CD4-positive, alpha-beta T cell treated with Interferon alpha-2 for 1 hour (primary cell): ENCODE data around the gene SORCS1.

Source experiments
- DNase-seq, 2 donors: peaks; one replicate each; pipeline ENCODE4 v3.0.0-alpha.2; 2020 to 2022

Gene SORCS1

DNA sequence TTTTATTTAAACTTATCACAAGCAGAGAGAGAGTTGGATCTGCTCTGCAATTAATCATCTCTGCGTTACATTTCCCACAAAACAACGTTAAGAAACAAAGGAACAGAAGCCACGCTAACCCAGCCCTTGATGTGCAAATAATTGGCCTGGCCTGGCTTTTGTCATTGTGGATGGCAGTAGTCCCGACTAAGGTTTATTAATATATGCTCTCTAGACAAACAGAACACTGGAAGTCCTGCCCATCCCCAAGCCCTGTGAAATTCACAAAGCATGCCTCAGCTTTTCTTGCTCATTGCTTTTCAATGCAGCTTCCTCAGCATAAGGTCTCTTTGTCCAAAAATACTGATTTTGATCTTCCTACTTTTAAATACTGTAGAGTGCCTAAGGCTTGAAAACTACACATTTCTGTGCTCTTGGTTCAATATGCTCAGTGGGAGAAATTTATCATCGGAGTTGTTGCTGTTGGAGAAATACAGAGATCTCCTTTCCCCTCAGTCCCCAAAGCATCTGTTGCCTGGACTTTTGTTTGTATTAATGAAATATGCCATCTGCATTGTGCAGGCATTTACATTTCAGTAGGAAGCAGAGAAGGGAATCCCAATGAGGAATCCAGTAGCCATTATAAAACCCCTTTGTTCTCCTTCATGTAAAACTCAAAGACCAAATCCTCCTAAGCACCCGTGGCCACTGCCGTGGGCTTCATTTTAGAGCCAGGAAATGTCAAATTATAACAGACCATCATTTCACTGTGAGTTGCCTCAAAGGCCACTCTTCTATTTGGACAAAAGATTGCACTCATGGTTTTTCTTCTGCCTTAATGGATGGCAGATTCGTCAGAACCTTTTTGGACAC lies 61.1 kb downstream of the SORCS1 start:
- no peak for DNase-seq

DNA sequence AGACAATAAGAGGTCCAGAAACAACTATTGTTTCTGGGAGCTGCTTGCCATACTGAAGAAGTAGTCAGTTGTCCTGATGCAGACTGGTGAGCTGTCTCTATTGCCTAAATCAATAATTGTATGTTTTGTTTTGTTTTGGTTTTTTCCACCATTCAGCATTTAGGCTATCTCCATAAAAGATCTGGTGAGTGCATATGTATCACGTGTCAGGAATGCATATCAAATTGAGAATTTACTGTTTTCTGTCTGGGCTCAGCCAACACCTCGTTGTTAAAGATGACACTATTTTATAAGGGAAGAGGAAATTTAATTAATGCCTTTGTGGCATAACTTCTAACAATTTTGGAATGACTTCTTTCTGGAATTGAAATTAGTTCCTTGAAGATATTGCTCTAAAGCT lies 66.2 kb downstream of the SORCS1 start:
- no peak for DNase-seq

DNA sequence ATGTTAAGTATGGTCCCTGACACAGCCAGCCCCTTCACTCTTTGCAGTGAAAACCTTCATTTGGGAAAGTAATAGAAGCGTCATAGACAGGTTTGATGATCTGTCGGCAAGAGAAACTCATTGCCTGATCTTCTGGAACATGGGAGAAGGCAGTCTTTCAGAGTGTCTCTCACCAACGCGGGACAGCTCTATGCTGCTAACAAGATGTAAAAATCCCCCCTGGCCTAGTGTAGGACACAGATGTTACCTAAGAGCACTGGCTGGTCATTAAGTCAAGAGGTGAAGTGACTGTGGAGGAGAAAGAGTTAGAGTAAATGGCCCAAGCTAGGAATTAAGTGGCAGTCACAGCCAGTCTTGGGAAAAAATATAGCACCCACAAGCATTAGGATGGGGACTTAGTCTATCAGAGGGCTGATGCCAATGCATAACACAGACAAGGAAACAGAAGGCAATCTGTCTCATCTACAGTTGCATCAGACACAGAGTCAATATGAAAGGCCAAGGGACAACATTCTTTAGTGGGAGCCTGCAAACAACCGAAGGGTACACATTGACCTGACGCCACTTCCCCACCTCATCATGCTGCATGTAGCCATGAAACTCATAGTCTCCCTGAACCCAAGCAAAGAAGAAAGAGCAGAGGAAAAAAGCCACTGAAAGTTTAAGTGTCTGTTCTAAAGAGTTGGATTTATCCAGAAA lies 69.5 kb downstream of the SORCS1 start:
- DNase-seq = no peak

DNA sequence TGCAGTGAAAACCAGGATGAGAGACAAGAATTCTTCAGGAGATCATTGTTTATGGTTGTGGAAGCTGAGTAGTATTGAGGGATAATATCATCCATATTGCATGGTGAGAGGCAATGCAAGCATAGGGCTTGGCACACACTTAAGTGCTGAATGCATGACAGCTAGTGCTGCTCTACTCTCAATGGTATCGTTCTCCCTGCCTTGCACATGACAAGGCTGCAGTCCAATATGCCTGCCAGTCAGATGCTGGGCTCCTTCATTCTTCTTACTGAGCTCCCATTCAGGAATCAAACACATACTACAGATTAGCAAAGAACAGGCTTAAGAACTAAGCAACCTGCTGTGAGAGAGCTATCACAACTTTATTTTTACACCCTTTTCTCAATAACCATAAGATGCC lies 72.2 kb downstream of the SORCS1 start:
- DNase-seq = no peak

DNA sequence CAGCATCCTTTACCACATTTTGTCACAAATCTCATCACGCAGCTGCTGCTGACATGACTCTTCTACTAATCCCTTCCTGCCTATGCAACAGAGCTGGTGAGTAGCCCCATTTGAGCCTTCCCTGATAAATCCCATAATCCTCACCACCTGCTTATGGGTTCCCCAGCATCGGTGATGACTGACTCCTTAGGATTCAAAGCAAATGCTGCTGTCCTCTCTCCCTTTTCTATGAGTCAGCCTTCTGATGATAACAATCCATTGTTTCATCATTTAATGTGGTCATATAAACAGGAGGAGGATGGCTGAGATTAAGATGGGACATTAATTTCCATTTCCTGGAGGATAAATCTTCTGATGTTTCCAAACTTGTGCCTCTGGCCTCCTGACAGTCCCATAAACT lies 73.4 kb downstream of the SORCS1 start:
- DNase-seq = no peak

DNA sequence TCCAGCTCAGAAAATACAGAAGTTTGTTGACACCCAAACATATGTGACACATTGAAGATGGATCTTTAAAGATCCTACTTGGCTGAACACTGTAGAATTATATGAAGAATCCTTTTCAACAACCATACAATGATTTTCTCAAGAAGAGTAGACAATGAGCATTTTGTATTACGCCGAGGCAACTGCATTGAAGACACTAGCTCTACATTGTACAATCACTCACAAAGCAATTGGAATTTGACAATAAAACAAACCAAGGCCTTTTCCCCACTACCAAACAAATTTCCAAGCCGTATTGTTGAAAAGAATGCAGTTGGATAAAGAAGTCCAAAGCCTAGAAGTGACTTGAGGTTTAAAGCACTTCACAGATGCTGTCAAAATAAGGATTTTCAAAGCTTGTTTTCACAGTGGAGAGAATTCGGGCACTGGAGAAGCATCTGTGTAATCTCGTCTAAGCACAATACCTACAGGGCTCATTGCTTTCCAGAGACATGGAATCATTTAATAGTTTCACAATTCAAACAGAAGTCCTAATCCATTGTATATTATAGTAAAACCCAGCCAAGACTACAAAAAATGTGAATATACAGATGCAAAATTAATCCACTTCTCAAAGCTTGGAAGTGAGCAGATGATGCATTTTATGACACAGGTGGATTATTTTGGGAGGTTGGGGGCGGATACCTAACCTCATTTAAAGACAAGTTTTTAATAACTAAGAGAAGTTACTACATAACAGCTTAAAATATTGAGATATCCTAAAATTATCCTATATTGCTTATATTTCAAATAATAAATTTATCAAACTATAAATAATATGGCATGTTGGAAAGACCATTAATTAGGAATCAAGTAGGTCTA lies 78.6 kb downstream of the SORCS1 start:
- DNase-seq = no peak

DNA sequence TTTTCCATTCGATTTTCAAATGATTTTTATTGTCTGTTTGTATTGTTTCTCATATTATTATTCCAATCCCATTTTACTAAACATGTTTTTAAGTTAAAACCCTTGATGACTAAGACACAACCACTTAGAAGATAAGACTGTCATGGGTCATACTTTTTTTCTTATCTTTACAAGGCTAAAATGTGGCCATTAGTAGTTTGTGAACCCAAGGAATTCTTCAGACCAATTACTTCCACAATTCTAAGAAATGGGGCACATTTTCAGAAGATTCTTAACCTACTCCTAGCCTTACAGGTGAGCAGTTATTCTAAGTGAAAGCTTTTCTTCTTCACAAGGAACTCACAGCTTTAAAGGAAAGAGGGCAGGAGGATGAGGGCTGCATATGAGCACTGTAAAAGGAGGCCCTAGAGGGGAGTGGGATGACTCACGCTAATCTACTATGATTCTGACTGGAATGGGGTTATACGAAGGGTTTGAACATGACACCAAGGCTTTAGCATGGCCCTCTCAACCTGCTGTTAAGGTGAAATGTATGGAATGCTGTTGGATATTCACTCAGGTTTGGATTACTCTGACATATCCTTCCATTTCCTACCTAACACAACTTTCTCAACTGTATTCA lies 81.0 kb downstream of the SORCS1 start:
- no peak for DNase-seq

DNA sequence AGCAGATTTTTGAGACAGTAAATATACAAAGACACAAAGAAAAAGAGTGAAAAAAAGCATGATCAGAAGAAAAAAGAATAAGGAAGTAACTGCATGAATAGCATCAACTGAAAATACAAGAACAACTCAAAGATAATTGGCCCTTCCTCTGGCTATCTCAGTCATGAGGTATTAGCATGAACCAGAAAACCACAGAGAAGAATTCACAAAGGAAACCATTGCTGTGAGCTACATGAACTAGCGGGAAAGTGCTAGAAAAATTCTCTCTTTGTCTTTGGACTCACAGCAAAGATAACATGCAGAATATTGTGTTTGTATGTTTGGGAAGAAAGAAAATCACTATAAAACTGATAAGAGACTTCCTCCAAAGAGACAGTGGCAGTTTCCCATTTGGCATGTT lies 82.9 kb downstream of the SORCS1 start:
- DNase-seq = no peak

DNA sequence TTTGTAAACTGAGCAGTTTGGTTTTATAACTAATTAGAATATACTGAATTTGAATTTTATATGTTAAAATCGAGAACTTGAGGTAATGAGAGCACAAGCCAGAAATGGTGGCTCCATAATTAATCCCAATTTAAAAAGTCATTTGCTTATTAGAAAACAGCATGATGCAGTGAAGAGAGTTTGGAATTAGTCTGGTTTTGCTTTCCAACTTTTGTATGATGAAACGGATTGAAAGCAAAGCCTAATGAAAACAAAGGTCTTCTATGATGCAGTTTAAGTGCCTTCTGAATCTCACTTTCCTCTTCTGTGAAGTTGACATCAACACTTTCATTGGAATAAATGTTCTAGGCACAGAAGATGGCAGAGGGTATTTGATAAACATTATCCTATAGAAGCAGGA lies 89.4 kb downstream of the SORCS1 start:
- DNase-seq = no peak

DNA sequence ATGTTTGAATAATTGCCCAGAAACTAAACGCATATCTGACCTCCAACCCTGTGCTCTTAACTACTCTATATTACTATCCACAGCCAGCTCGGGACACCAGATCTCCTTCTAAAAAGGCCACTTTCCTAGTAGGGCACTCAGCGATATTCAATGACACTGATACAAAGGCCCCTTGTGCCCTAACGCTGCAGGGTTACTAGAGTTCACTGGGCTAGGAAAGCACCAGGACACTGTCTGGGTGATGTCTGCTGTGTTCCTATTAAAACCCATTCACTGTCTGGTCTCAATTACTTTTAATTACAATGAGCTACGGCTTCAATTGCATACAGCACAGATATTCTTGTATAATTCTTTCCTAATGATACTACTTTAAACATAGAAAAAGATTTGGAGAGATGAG lies 91.7 kb downstream of the SORCS1 start:
- no peak for DNase-seq

DNA sequence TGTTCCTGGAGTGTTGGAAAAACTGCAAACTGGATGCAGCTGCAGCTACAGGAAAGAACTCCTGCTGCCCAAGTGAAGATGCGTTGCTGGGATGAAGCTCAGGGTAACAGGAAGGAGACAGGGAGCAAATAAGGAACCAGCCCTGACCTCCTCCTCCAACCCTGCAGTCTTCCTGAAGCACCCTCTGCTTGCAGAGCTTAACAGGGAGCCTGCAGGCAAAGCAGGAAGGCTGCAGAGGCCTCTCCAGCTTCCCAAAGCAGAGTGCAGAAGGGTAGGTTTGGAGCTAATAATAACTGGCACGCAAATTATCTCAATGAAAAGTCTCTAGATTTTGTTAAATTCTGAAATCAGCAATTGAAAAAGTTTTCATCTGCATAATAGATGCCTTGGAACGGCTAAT lies 92.5 kb downstream of the SORCS1 start:
- no peak for DNase-seq

DNA sequence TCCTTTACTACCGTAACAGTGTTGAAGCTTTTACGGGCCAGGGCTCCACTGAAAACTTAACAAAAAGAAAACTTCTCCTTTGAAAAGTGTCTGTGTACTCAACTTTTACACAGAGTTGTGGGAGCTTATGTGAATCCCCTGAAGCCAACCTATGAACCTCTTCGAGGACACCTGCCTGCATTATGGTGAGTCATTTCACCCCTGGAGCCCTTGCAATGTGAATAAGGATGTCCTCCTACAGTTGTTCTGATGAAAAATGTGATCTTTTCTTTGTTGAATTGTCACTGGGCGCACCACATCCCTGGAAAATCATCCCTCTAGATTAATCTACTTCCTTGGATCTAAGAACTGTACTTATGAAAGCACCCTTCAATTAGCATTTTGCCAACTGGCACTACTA lies 93.2 kb downstream of the SORCS1 start:
- no peak for DNase-seq

DNA sequence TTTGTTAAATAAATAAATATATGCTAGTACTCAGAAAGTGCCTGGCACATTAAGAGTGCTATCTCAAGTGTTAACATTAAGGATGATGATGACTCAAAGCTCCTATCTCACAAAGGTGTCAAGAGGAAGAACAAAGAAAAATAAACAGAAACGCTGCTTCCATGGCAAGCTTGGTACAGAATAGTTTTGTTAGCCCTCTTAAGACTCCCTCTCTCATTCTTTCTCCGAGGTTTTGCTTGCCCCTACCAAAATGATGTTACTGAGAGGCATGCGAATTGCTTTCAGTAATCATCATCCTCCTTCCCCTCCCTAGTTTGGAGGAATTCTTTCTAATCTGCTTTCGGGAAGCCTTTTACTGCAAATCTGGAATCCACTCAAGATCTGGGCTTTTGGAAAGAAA lies 96.7 kb downstream of the SORCS1 start:
- no peak for DNase-seq

DNA sequence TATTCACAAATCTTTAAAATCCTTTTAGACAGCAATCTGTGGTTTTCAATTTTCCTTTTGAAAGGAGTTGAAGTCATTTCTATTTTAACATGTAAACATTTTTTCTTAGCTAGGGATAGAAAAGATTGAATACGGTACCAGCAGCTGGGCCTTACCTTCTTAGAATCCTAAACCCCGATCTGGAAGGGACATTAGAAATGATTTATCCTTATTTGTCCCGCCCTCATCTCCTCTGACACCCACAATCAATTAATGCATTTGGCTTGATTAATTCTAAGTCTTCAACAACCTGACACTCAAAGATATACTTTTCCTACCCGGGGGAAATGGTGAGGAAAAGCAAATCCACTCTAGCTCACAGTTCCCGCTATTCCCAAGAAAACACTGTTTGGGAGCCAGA lies 100.4 kb downstream of the SORCS1 start:
- DNase-seq = no peak

DNA sequence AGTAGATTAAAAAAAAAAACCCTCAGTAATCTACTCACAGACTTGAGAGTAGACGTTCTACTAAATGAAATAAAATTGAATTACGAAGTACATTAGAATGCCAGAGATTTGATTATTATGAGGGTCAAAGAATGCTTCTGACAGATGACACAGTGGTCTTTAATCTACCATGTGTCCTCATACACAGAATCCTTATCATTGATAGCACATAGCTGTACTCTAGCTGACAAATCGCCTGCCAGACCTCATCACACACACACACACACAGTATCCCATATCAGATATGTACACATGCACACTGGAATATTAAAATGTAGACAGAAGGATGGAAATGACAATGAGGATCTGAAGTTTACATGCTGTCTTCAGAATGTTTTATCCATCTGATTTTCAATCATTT lies 104.6 kb downstream of the SORCS1 start:
- no peak for DNase-seq

DNA sequence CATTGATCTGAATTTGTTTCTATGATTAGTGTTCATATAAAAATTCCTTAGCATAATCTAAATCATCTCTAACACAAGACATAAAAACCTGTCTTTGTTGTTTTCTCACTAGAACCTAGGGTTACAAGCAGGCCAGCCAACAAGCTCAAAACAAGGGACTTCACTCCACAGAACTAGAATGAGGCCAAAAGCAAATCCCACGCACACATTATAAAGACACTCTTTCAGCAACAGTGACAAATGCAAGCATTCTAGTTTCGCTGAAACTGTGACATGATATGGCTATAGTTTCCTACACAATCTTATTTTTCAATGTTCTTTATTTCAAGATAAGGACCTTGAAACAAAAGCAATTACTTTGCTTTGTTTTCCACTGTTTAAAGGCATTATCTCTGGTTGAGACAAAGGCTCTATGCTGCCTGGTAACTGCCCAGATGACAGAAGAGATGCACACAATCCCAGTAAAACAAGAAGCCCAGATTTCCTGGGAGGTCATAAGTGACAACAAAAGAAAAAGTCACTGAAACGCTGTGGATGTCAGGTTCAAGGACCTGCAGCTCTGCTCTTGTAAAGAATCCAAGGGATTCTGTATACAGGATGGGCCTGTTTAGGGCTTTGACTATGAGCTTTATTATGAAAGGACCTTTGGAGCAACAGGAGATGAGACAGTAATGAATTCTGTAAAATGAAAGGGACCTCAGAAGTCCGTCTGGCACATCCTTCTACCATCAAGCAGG lies 105.3 kb downstream of the SORCS1 start:
- no peak for DNase-seq

DNA sequence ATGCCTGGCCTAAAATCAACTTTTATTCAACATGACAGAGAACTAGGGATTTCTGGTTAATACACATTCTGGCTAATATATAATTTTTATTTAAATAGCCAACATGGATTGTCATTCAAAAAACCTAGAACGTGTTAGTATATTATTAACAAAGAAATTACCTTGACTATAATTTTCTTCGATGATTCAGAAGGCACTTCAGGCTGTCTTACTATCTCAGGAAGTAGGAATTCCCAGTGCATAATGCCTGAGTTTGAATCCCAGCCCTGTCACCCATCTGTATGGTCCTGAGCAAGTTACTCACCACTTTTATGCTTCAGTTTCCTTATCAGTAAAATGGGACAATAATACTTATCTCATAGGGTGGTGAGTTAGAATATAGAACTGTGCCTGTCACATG lies 106.2 kb downstream of the SORCS1 start:
- DNase-seq = no peak

DNA sequence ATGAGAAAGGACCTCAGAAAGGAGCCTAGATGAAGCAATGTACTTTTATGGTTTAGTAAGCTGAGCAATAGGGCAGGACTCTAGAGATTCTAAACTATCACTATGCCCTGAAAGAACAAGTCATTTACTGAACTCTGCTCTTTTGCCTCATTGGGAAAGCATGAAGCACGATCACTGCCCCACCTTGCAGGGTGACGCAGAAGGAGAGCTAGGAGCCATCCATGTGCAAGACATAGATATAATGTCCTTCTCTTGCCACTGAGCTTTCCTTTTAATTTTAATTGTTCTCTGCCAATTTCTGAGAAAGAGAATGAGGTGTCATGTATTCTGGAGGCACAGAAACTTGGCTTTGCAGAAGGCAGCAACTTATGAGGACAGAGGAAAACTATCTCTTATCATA lies 108.3 kb downstream of the SORCS1 start:
- no peak for DNase-seq

DNA sequence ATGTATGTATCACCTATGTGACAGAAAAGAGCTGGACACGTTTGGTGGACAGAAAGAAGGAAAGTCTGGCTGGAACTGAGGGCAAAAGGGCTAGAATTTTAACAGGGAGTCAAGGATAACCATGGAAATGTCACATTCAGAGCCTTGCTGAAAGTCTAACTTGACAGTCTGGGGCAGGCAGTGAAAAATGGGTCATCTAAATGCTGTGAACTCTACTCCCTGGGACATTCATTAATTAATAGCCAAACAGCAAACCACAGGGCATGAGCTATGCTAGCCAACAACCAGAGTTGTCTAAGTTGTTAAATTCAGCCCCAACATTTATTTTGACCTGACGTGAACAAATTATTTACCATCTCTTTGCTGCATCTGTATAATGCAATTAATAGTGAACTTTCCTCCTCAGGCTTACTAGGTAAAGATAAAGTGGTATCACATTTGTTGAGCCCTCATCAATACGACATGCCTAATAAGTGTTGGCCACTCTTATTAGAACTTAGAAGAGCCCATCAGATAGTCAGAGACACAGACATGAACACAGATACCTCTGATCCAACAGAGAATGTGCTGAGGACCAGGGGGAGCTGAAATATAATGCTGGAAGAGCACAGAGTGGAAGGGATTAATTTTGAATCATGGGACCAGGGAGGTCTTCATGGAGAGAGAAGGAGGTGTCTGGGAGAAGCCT lies 109.9 kb downstream of the SORCS1 start:
- DNase-seq = no peak

DNA sequence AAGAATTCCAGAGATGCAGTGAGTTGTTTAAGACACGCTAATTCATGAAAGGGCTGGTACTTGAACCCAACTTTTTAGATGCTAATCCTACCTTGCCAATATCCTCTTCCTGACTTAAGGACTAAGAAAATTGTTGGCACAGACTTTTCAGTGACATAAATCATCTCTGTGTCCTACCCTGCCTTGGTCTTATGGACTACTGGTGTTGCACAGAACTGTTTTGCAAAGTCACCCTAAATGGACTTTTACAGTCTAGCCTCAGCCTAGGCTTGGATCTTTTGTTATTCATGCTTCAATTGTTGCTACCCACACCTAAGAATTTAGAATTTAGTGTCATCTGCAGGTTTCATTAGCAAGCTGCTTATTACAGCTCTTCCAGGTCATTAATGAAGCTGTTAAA lies 112.7 kb downstream of the SORCS1 start:
- DNase-seq = no peak

DNA sequence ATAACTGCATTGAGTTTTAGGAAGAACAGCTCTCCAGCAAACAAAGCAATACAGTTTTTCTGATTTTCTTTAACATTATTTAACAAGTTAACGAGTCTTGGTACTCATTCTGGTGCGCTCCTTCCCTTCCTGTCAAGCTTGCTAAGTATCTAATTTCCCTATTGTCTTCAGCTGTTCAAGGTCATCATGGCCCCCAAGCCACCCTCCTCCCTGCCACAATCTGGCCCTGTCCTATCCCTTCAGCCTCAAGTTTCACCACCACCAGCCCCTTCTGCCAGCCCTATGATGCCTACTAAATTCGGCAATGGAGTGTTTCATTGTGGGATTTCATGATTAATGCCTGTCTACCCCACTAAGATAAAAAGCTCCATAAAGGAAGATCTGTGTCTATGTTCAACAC lies 121.0 kb downstream of the SORCS1 start:
- no peak for DNase-seq
